ENCODE measurements around the gene E2F8.

DNA sequence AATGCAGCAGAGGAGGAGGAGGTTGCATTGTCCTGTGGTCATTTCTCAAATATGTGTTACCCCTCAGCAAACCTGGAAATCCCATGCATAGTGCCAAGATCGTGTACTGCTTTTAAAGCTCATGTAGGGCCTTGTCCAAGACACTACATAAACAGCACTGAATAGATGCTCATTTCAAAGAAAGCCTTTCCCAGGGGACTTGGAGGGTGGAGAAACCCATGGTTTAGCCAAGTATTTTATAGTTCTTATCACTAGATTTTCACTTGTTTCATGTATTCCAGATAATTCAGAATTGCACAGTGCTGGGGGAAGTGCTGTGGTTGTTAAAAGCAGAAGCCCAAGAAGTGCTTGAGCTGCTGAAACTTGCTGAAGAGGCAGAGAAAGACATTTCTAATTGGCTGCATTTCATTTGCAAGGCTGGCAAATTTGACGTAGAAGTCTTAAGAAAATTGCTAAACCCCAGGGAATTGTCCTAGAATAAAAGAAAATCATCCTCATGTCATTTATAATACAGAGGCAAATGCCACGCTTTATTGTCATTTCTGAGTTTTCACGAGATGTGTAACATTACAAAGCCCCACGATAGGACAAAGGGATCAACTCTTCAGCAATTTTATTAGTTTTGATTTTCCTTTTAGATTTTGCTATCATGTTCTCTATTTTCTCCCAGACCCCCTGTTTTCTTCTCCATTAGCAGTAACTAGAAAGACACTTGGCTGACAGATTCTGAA is 59.0 kb downstream of the E2F8 start:
- TF ChIP-seq POLR2A (IDR thresholded peaks at IDR 0.05; ENCODE audit: borderline replicate concordance, extremely low read depth, insufficient read depth, insufficient read length) (no peak), EZH2 (IDR thresholded peaks at IDR 0.05) (no peak), POLR2AphosphoS5 (IDR thresholded peaks at IDR 0.05; ENCODE audit: low read depth, low read length) (no peak), EZH2phosphoT487 (IDR thresholded peaks at IDR 0.05; ENCODE audit: borderline replicate concordance) (no peak), YY1 (IDR thresholded peaks at IDR 0.05; ENCODE audit: extremely low read depth, insufficient replicate concordance, low read depth, low read length) (no peak), ZNF274 (IDR thresholded peaks at IDR 0.05; ENCODE audit: low read depth, low read length) (no peak), TCF7L2 (IDR thresholded peaks at IDR 0.05; ENCODE audit: borderline replicate concordance, extremely low read depth, insufficient read depth, insufficient read length) (no peak)
- TF ChIP-seq, protein P1, sequence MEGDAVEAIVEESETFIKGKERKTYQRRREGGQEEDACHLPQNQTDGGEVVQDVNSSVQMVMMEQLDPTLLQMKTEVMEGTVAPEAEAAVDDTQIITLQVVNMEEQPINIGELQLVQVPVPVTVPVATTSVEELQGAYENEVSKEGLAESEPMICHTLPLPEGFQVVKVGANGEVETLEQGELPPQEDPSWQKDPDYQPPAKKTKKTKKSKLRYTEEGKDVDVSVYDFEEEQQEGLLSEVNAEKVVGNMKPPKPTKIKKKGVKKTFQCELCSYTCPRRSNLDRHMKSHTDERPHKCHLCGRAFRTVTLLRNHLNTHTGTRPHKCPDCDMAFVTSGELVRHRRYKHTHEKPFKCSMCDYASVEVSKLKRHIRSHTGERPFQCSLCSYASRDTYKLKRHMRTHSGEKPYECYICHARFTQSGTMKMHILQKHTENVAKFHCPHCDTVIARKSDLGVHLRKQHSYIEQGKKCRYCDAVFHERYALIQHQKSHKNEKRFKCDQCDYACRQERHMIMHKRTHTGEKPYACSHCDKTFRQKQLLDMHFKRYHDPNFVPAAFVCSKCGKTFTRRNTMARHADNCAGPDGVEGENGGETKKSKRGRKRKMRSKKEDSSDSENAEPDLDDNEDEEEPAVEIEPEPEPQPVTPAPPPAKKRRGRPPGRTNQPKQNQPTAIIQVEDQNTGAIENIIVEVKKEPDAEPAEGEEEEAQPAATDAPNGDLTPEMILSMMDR (IDR thresholded peaks at IDR 0.05 in 2 of 3, conservative IDR thresholded peaks at IDR 0.05 in 1 of 3; ENCODE audit: borderline replicate concordance in 1 of 3, insufficient read depth in 1 of 3, low read depth in 2 of 3, low read length in 2 of 3): no peak
- TF ChIP-seq, protein P2, sequence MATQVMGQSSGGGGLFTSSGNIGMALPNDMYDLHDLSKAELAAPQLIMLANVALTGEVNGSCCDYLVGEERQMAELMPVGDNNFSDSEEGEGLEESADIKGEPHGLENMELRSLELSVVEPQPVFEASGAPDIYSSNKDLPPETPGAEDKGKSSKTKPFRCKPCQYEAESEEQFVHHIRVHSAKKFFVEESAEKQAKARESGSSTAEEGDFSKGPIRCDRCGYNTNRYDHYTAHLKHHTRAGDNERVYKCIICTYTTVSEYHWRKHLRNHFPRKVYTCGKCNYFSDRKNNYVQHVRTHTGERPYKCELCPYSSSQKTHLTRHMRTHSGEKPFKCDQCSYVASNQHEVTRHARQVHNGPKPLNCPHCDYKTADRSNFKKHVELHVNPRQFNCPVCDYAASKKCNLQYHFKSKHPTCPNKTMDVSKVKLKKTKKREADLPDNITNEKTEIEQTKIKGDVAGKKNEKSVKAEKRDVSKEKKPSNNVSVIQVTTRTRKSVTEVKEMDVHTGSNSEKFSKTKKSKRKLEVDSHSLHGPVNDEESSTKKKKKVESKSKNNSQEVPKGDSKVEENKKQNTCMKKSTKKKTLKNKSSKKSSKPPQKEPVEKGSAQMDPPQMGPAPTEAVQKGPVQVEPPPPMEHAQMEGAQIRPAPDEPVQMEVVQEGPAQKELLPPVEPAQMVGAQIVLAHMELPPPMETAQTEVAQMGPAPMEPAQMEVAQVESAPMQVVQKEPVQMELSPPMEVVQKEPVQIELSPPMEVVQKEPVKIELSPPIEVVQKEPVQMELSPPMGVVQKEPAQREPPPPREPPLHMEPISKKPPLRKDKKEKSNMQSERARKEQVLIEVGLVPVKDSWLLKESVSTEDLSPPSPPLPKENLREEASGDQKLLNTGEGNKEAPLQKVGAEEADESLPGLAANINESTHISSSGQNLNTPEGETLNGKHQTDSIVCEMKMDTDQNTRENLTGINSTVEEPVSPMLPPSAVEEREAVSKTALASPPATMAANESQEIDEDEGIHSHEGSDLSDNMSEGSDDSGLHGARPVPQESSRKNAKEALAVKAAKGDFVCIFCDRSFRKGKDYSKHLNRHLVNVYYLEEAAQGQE (IDR thresholded peaks at IDR 0.05; ENCODE audit: low read depth): no peak

Measured in HCT116 (cell line).